ENCODE measurements around the gene MAPK1. TPM values are rescaled to one million over a fixed set of nuclear protein-coding genes. Genes with fewer than 3 reads are reported as not detected.

Gene MAPK1
- total RNA-seq, 1 experiment from 2014 or later = 90.3 TPM

DNA sequence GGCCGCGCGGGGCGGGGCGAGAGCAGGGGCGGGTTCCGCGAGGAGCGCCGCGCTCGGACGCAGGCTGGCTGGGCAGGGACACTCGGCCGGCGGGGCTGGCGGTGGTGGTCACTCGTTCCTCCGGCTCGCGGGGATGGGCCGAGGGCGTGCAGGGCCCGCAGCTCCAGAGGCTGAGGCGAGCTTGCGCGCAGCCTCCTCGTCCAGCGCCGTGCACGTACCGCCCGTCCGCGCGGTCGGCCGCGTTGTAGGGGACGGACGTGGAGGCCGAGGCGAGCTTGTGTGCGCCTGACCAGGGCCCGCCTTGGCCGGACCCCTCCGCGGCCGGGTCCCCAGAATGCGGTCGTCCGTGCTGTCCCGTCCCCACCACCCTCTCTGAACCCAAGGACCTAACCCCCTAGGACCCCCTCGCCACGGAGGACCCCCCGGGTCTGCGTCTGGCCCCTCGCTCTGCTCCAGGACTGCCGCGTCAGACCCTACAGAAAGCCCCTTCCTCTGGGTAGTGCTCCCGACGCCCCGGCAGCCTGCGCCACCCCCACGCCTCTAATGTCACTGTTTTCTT lies 131.3 kb downstream of the MAPK1 start:
- Histone ChIP-seq H3K4me1 (ENCODE audit: insufficient read depth, low read length) (no peaks in the 10 kb centered on the region), H3K56ac (ENCODE audit: insufficient read length, low read depth, low read length) (no peak overlapping the region), H3K9me3 (ENCODE audit: control insufficient read depth, low read depth, low read length) (no peaks in the 10 kb centered on the region), H4K20me1 (ENCODE audit: control insufficient read depth, insufficient read depth, insufficient read length) (no peaks in the 10 kb centered on the region), H3K9ac (ENCODE audit: extremely low read depth, insufficient read length, low read length) (peak overlapping the region; percentile 61), H3K27me3 (ENCODE audit: insufficient read depth, low read length) (no peaks in the 10 kb centered on the region; the same call in 1 of the 2 replicates), H2BK120ac (ENCODE audit: low read depth, low read length, poor library complexity, severe bottlenecking) (no peak overlapping the region), H3K4me2 (ENCODE audit: insufficient read depth, insufficient read length, low read length) (peak overlapping the region; percentile 54), H2BK12ac (ENCODE audit: insufficient read length, low read depth, low read length) (no peak overlapping the region), H3K4ac (ENCODE audit: low read depth, low read length) (no peak overlapping the region), H2BK5ac (ENCODE audit: insufficient read length, low read length) (no peak overlapping the region), H3K27ac (ENCODE audit: insufficient read length, low read depth, low read length) (no peak overlapping the region), H3K23ac (ENCODE audit: insufficient read length, low read depth, low read length) (no peak overlapping the region), H3K79me1 (ENCODE audit: insufficient read depth, low read depth, low read length, poor library complexity, severe bottlenecking) (no peaks in the 10 kb centered on the region), H3K79me2 (ENCODE audit: insufficient read depth, low read length) (no peaks in the 10 kb centered on the region), H3K14ac (ENCODE audit: insufficient read depth, low read length) (peak overlapping the region; percentile 96), H2BK15ac (ENCODE audit: low read depth, low read length) (no peak overlapping the region), H3K23me2 (ENCODE audit: insufficient read length, low read depth, low read length, poor library complexity, severe bottlenecking) (peaks cover 8% of the 10 kb centered on the region), H3T11ph (ENCODE audit: low read length) (no peak overlapping the region), H4K5ac (ENCODE audit: insufficient read length, low read depth, low read length) (no peak overlapping the region), H4K91ac (ENCODE audit: insufficient read length, low read depth, low read length) (no peak overlapping the region), H4K8ac (replicated peaks; ENCODE audit: insufficient read length, low read depth, low read length) (no peak overlapping the region), H2BK20ac (ENCODE audit: low read depth, low read length, poor library complexity, severe bottlenecking) (no peak overlapping the region), H3K18ac (ENCODE audit: insufficient read length, low read depth, low read length) (peak overlapping the region; percentile 68), H2AFZ (ENCODE audit: low read length) (no peak overlapping the region), H2AK5ac (ENCODE audit: insufficient read length, low read length) (no peak overlapping the region)
- Mint-ChIP-seq H3K27me3 (ENCODE audit: low read depth) (peaks cover 49% of the 10 kb centered on the region), H3K4me3 (peak overlapping the region; percentile 42 to 67), H3K36me3 (ENCODE audit: insufficient read depth in 1 of 3, low read depth in 3 of 3) (peaks cover 0 to 2% (median 0%) of the 10 kb centered on the region in 3 experiments; a peak in 2 of 7 replicates), H3K4me1 (peaks cover 16 to 20% of the 10 kb centered on the region in 2 experiments), H3K9me3 (no peaks in the 10 kb centered on the region; a peak in 1 of 5 replicates), H3K27ac (no peak overlapping the region)
- no peak for DNase-seq
- no CpG with 5 or more reads among the region's 65 CpGs for WGBS (ENCODE audit: extremely low coverage, insufficient read length, low lambda C conversion rate)
- TF ChIP-seq, protein P1, sequence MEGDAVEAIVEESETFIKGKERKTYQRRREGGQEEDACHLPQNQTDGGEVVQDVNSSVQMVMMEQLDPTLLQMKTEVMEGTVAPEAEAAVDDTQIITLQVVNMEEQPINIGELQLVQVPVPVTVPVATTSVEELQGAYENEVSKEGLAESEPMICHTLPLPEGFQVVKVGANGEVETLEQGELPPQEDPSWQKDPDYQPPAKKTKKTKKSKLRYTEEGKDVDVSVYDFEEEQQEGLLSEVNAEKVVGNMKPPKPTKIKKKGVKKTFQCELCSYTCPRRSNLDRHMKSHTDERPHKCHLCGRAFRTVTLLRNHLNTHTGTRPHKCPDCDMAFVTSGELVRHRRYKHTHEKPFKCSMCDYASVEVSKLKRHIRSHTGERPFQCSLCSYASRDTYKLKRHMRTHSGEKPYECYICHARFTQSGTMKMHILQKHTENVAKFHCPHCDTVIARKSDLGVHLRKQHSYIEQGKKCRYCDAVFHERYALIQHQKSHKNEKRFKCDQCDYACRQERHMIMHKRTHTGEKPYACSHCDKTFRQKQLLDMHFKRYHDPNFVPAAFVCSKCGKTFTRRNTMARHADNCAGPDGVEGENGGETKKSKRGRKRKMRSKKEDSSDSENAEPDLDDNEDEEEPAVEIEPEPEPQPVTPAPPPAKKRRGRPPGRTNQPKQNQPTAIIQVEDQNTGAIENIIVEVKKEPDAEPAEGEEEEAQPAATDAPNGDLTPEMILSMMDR (conservative IDR thresholded peaks at IDR 0.05) = no peak

Measured in H9 (cell line).